ENCODE results near the gene NAA50. TPM values are rescaled to one million over a fixed set of nuclear protein-coding genes. Genes with fewer than 3 reads are reported as not detected.

NAA50 gene
- total and polyA plus RNA-seq, 4 experiments from 2014 or later: 65.1 to 77.7 (median 73.7) TPM

GRCh38 chr3:113753376-113753985, 7.4 kb upstream of the NAA50 start:
- intact Hi-C loops (cut with micrococcal nuclease): no loop called here
- CTCF ChIA-PET (ENCODE audit: partially characterized antibody): no interaction called here

GRCh38 chr3:113751141-113751540, 5.1 kb upstream of the NAA50 start:
- H3K36me3 Mint-ChIP-seq: peaks cover 4 to 7% of the 10 kb centered on the region in 2 donors
- peaks cover 18 to 35% (median 25%) of the 10 kb centered on the region in 4 donors for H3K4me1 Mint-ChIP-seq
- no peaks in the 10 kb centered on the region for H3K27me3 Mint-ChIP-seq
- peaks cover 0 to 4% (median 0%) of the 10 kb centered on the region in 8 donors for H3K9me3 Mint-ChIP-seq
- H3K9me3 ChIP-seq (ENCODE audit: control insufficient read depth in 1 of 2, low read length in 2 of 2): no peaks in the 10 kb centered on the region
- DNase-seq: no peak
- intact Hi-C loops (cut with micrococcal nuclease): no loop called here
- no peak overlapping the region for H3K27ac Mint-ChIP-seq
- no peaks in the 10 kb centered on the region for H3K36me3 ChIP-seq (ENCODE audit: insufficient read depth, low read length)
- H3K4me1 ChIP-seq (ENCODE audit: insufficient read depth, low read length): peaks cover 30% of the 10 kb centered on the region
- H3K4me3 ChIP-seq (ENCODE audit: low read length in 2 of 2): no peak overlapping the region
- H3K27ac ChIP-seq (ENCODE audit: low read depth, low read length): no peak overlapping the region
- ChIA-PET CTCF (ENCODE audit: partially characterized antibody) (interaction anchor here (1.1 to 1.9 kb wide), 3 partner anchors 15 to 162 kb away, joined by 3 to 8 read pairs (median 5); partner anchors contain the start of gene GRAMD1C), POLR2A (ENCODE audit: partially characterized antibody) (no interaction called here)
- no peak overlapping the region for H3K4me3 Mint-ChIP-seq
- H3K27me3 ChIP-seq (ENCODE audit: insufficient read depth, low read length): no peaks in the 10 kb centered on the region

More at GRCh38 chr3:113753376-113753985, 7.4 kb upstream of the NAA50 start:
- Mint-ChIP-seq H3K4me3 (no peak overlapping the region), H3K4me1 (peaks cover 11 to 20% (median 15%) of the 10 kb centered on the region in 4 donors), H3K36me3 (peaks cover 3 to 13% of the 10 kb centered on the region in 2 donors), H3K27ac (peak overlapping the region in 1 of 7 donors; percentile 46), H3K9me3 (peaks cover 0 to 4% (median 2%) of the 10 kb centered on the region in 8 donors), H3K27me3 (no peaks in the 10 kb centered on the region)
- H3K27me3 ChIP-seq (ENCODE audit: insufficient read depth, low read length): no peaks in the 10 kb centered on the region
- DNase-seq: no peak
- POLR2A ChIA-PET (ENCODE audit: partially characterized antibody): interaction anchor here (0.6 kb wide), 1 partner anchor 17 kb away, joined by 3 read pairs; no protein-coding TSS in a partner anchor
- H3K4me1 ChIP-seq (ENCODE audit: insufficient read depth, low read length): peaks cover 16% of the 10 kb centered on the region
- H3K36me3 ChIP-seq (ENCODE audit: insufficient read depth, low read length): no peaks in the 10 kb centered on the region
- H3K27ac ChIP-seq (ENCODE audit: low read depth, low read length): no peak overlapping the region
- H3K9me3 ChIP-seq (ENCODE audit: control insufficient read depth in 1 of 2, low read length in 2 of 2): no peaks in the 10 kb centered on the region
- no peak overlapping the region for H3K4me3 ChIP-seq (ENCODE audit: low read length in 2 of 2)

- Mint-ChIP-seq H3K36me3 (peaks cover 0 to 17% of the 10 kb centered on the region in 2 donors), H3K27me3 (no peaks in the 10 kb centered on the region), H3K4me3 (peak overlapping the region; percentile 92 to 100 (median 98)), H3K4me1 (peaks cover 36 to 71% (median 47%) of the 10 kb centered on the region in 4 donors), H3K9me3 (peaks cover 0 to 4% (median 0%) of the 10 kb centered on the region in 8 donors), H3K27ac (peak overlapping the region; percentile 100)
- ChIA-PET POLR2A (ENCODE audit: partially characterized antibody) (interaction anchor here (0.6 to 5.9 kb wide), 21 partner anchors 11 to 1352 kb away, joined by 3 to 87 read pairs (median 4); partner anchors contain the start of genes ATG3, CCDC191, QTRT2 and SLC35A5), CTCF (ENCODE audit: partially characterized antibody) (interaction anchor here (1.0 to 5.8 kb wide), 10 partner anchors 9 to 254 kb away, joined by 3 to 100 read pairs (median 12); partner anchors contain the start of genes GRAMD1C and SPICE1)
- H3K36me3 ChIP-seq (ENCODE audit: insufficient read depth, low read length): no peaks in the 10 kb centered on the region
- DNase-seq: peak in 4 of 5 donors; percentile 6 to 40 (median 20)
- intact Hi-C loops (cut with micrococcal nuclease): loop anchor here (2.0 to 10.0 kb wide), 6 partner anchors 91 to 730 kb away; partner anchors contain the start of genes GRAMD1C and TIGIT
- peak overlapping the region; percentile 99 for H3K27ac ChIP-seq (ENCODE audit: low read depth, low read length)
- no peaks in the 10 kb centered on the region for H3K27me3 ChIP-seq (ENCODE audit: insufficient read depth, low read length)
- peaks cover 54% of the 10 kb centered on the region for H3K4me1 ChIP-seq (ENCODE audit: insufficient read depth, low read length)
- H3K4me3 ChIP-seq (ENCODE audit: low read length in 2 of 2): peak overlapping the region; percentile 87 to 99
- H3K9me3 ChIP-seq (ENCODE audit: control insufficient read depth in 1 of 2, low read length in 2 of 2): no peaks in the 10 kb centered on the region
These were observed 1.4 kb upstream of the NAA50 start for GRCh38 chr3:113747283-113748046.

GRCh38 chr3:113746548-113747282, 666 bp upstream of the NAA50 start, which contains the start of gene ATP6V1A:
Gene ATP6V1A, plus strand, starts transcription at chr3:113747035. Its CDS starts 31,719 bp downstream, at chr3:113778754.
- peaks cover 0 to 4% (median 0%) of the 10 kb centered on the region in 8 donors for H3K9me3 Mint-ChIP-seq
- ChIA-PET CTCF (ENCODE audit: partially characterized antibody) (interaction anchor here (0.8 to 5.8 kb wide), 14 partner anchors 9 to 309 kb away, joined by 3 to 100 read pairs (median 8); partner anchors contain the start of genes CCDC191, GRAMD1C, QTRT2 and SPICE1), POLR2A (ENCODE audit: partially characterized antibody) (interaction anchor here (0.6 to 5.9 kb wide), 25 partner anchors 10 to 1353 kb away, joined by 3 to 87 read pairs (median 4); partner anchors contain the start of genes ATG3, CCDC191, QTRT2 and SLC35A5)
- peak within 1 kb of the TSS; percentile 87 to 99 for H3K4me3 ChIP-seq (ENCODE audit: low read length in 2 of 2)
- H3K27me3 ChIP-seq (ENCODE audit: insufficient read depth, low read length): no peaks in the 10 kb centered on the region
- H3K27ac ChIP-seq (ENCODE audit: low read depth, low read length): peak within 1 kb of the TSS; percentile 99
- H3K27ac Mint-ChIP-seq: peak within 1 kb of the TSS; percentile 100
- peak; percentile 89 to 90 (median 89) for DNase-seq
- peak within 1 kb of the TSS; percentile 92 to 100 (median 98) for H3K4me3 Mint-ChIP-seq
- H3K36me3 Mint-ChIP-seq: peaks cover 0 to 17% of the 10 kb centered on the region in 2 donors
- H3K4me1 ChIP-seq (ENCODE audit: insufficient read depth, low read length): peaks cover 60% of the 10 kb centered on the region
- H3K27me3 Mint-ChIP-seq: no peaks in the 10 kb centered on the region
- H3K36me3 ChIP-seq (ENCODE audit: insufficient read depth, low read length): no peaks in the 10 kb centered on the region
- intact Hi-C loops (cut with micrococcal nuclease): loop anchor here (1.0 to 10.0 kb wide), 10 partner anchors 50 to 1401 kb away; partner anchors contain the start of genes ATG3, CCDC191, GRAMD1C and QTRT2
- H3K4me1 Mint-ChIP-seq: peaks cover 39 to 78% (median 52%) of the 10 kb centered on the region in 4 donors
- no peaks in the 10 kb centered on the region for H3K9me3 ChIP-seq (ENCODE audit: control insufficient read depth in 1 of 2, low read length in 2 of 2)

- Mint-ChIP-seq H3K36me3 (peaks cover 0 to 17% of the 10 kb centered on the region in 2 donors), H3K27ac (peak overlapping the region; percentile 100), H3K4me3 (peak overlapping the region; percentile 92 to 100 (median 98)), H3K9me3 (peaks cover 0 to 4% (median 0%) of the 10 kb centered on the region in 8 donors), H3K27me3 (no peaks in the 10 kb centered on the region), H3K4me1 (peaks cover 49 to 90% (median 62%) of the 10 kb centered on the region in 4 donors)
- H3K4me1 ChIP-seq (ENCODE audit: insufficient read depth, low read length): peaks cover 76% of the 10 kb centered on the region
- no peaks in the 10 kb centered on the region for H3K9me3 ChIP-seq (ENCODE audit: control insufficient read depth in 1 of 2, low read length in 2 of 2)
- H3K4me3 ChIP-seq (ENCODE audit: low read length in 2 of 2): peak overlapping the region; percentile 87 to 96
- no peaks in the 10 kb centered on the region for H3K27me3 ChIP-seq (ENCODE audit: insufficient read depth, low read length)
- peak; percentile 82 to 92 (median 84) for DNase-seq
- CTCF ChIA-PET (ENCODE audit: partially characterized antibody): interaction anchor here (0.6 to 5.8 kb wide), 34 partner anchors 11 to 455 kb away, joined by 3 to 100 read pairs (median 4); partner anchors contain the start of genes CCDC191, QTRT2, SPICE1 and USF3
- H3K36me3 ChIP-seq (ENCODE audit: insufficient read depth, low read length): no peaks in the 10 kb centered on the region
- intact Hi-C loops (cut with micrococcal nuclease): loop anchor here (1.0 to 10.0 kb wide), 12 partner anchors 9 to 728 kb away; partner anchors contain the start of genes SIDT1, SPICE1 and TIGIT
- H3K27ac ChIP-seq (ENCODE audit: low read depth, low read length): peak overlapping the region; percentile 99
- POLR2A ChIA-PET (ENCODE audit: partially characterized antibody): interaction anchor here (0.6 to 5.9 kb wide), 17 partner anchors 9 to 1421 kb away, joined by 3 to 87 read pairs (median 4); partner anchors contain the start of genes ATG3, CCDC191, QTRT2 and SLC35A5
These were observed 901 bp downstream of the NAA50 start for GRCh38 chr3:113744941-113745755.

Measured in CD4-positive, alpha-beta memory T cell (primary cell).